Gastroesophageal sphincter (tissue), 4 donors: ENCODE data around the gene CHKA. TPM values are rescaled to one million over a fixed set of nuclear protein-coding genes. Genes with fewer than 3 reads are reported as not detected.
A peak's percentile ranks its signal among the peaks of the same experiment; 100 is the strongest.

ENCODE experiments used
- ATAC-seq: fragments of 150-250 bp; one replicate; pipeline ENCODE4 v1.9.1; 2016; ENCODE audit warnings: mild to moderate bottlenecking, moderate library complexity
- H3K27ac ChIP-seq, 4 donors: fragments of 200-600 bp; sonication (generic) in 3 of 4; 1 replicate in 3 of 4; 2 replicates in 1 of 4; pipeline ENCODE4 v1.5.1; 2016 to 2019
- H3K27me3 ChIP-seq: fragments of 200-600 bp; sonication (generic); one replicate; pipeline ENCODE4 v1.5.1; 2019
- H3K36me3 ChIP-seq, 2 donors: fragments of 200-600 bp; sonication (generic); one replicate each; pipeline ENCODE4 v1.5.1; 2019; ENCODE audit warnings: control low read depth in 1 of 2
- H3K4me1 ChIP-seq, 3 donors: fragments of 200-600 bp; sonication (generic); 1 replicate in 2 of 3; 2 replicates in 1 of 3; pipeline ENCODE4 v1.5.1; 2016 to 2019; ENCODE audit warnings: control low read depth in 2 of 3
- H3K4me3 ChIP-seq, 2 donors: fragments of 200-600 bp; sonication (generic); one replicate each; pipeline ENCODE4 v1.5.1; 2019; ENCODE audit warnings: mild to moderate bottlenecking in 1 of 2, moderate library complexity in 1 of 2
- H3K9me3 ChIP-seq, 3 donors: fragments of 200-600 bp; sonication (generic); one replicate each; pipeline ENCODE4 v1.5.1; 2017 to 2019; ENCODE audit warnings: control low read depth in 2 of 3
- EP300 ChIP-seq: sonication (generic); formaldehyde crosslinking; IDR thresholded peaks from one replicate; pipeline ENCODE4 v1.6.1; 2017; ENCODE audit warnings: antibody characterized with exemption, mild to moderate bottlenecking
- POLR2A ChIP-seq, 2 donors: fragments of 450-650 bp; IDR thresholded peaks; one replicate each; pipeline ENCODE4 v1.6.1; 2017; ENCODE audit warnings: antibody characterized with exemption in 2 of 2, mild to moderate bottlenecking in 2 of 2, moderate library complexity in 1 of 2
- POLR2AphosphoS5 ChIP-seq: sonication (generic); formaldehyde crosslinking; IDR thresholded peaks from one replicate; pipeline ENCODE4 v1.6.1; 2017; ENCODE audit warnings: antibody characterized with exemption
- WGBS, 2 donors: methylation state at CpG; one replicate each; pipeline ENCODE4 v1.1.5; 2018; ENCODE audit warnings: low coverage in 1 of 2; 5-methylcytosine and 5-hydroxymethylcytosine counted together
- total RNA-seq, 4 donors: library from RNA; depleted of rRNA; stranded (reverse); fragments of >200 nt; gene quantifications; one replicate each; pipeline ENCODE4 v1.1.0, GENCODE V29; 2016
- TF ChIP-seq, protein P1 (sequence below), 4 experiments: fragments of 200-600 bp in 2 of 4; fragments of 450-650 bp in 2 of 4; sonication (generic) in 1 of 4; IDR thresholded peaks; one replicate each; pipeline ENCODE4 v1.5.1; 2017 to 2019; ENCODE audit warnings: antibody characterized with exemption in 4 of 4, mild to moderate bottlenecking in 2 of 4, moderate library complexity in 2 of 4

CHKA gene
- total RNA-seq, 4 donors from 2014 or later, result 11.1 to 66.1 (median 33.9) TPM

DNA sequence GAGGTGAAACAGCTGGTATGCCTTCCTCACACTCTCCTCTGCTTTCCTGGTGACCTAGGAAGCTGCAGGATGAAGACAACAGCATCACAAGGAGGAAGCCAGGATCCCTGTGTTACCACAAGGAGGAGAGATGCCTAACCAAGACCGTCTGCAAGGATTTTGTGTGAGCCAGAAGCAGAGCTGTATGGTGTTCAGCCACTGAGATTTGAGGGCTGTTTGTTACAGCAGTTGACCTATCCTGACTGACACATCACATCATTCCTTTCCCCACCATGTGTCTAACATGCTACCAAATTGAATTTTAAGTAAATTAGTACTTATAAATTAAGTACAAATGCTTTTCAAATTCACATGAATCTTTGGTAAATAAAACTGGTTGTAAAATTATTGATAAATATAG lies 8.9 kb upstream of the CHKA start:
- no peak for ATAC-seq
- H3K36me3 ChIP-seq, result no peaks in the 10 kb centered on the region
- WGBS, 2 donors, result no CpG with 5 or more reads among the region's 1 CpG
- H3K4me1 ChIP-seq, result peaks cover 0 to 27% (median 6%) of the 10 kb centered on the region in 3 donors
- TF ChIP-seq, protein P1, sequence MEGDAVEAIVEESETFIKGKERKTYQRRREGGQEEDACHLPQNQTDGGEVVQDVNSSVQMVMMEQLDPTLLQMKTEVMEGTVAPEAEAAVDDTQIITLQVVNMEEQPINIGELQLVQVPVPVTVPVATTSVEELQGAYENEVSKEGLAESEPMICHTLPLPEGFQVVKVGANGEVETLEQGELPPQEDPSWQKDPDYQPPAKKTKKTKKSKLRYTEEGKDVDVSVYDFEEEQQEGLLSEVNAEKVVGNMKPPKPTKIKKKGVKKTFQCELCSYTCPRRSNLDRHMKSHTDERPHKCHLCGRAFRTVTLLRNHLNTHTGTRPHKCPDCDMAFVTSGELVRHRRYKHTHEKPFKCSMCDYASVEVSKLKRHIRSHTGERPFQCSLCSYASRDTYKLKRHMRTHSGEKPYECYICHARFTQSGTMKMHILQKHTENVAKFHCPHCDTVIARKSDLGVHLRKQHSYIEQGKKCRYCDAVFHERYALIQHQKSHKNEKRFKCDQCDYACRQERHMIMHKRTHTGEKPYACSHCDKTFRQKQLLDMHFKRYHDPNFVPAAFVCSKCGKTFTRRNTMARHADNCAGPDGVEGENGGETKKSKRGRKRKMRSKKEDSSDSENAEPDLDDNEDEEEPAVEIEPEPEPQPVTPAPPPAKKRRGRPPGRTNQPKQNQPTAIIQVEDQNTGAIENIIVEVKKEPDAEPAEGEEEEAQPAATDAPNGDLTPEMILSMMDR (IDR thresholded peaks at IDR 0.05), result no peak
- no peak for TF ChIP-seq POLR2A (IDR thresholded peaks at IDR 0.05)
- TF ChIP-seq EP300, result no peak
- no peak for TF ChIP-seq POLR2AphosphoS5
- H3K27me3 ChIP-seq, result no peaks in the 10 kb centered on the region
- no peaks in the 10 kb centered on the region for H3K9me3 ChIP-seq
- H3K4me3 ChIP-seq, result no peak overlapping the region
- no peak overlapping the region for H3K27ac ChIP-seq

- peaks cover 0 to 27% (median 6%) of the 10 kb centered on the region in 3 donors for H3K4me1 ChIP-seq
- H3K27ac ChIP-seq, result peak overlapping the region; percentile 71 to 92 (median 87)
- H3K36me3 ChIP-seq, result no peaks in the 10 kb centered on the region
- H3K27me3 ChIP-seq, result no peaks in the 10 kb centered on the region
- peak; percentile 62 for ATAC-seq
- 2 to 80% methylated on average over 1 to 7 of the region's 15 CpGs for WGBS, 2 donors
- H3K4me3 ChIP-seq, result peak overlapping the region; percentile 55 to 64
- no peak for TF ChIP-seq POLR2A (IDR thresholded peaks at IDR 0.05)
- no peaks in the 10 kb centered on the region for H3K9me3 ChIP-seq
Measured at GRCh38 chr11:68128682-68129327, 7.6 kb upstream of the CHKA start.

- Histone ChIP-seq H3K9me3 (no peaks in the 10 kb centered on the region), H3K27ac (peak overlapping the region; percentile 71 to 92 (median 87))
- peak; percentile 86 for ATAC-seq
Measured at GRCh38 chr11:68127714-68128681, 6.8 kb upstream of the CHKA start.

GRCh38 chr11:68125164-68125563 lies 4.0 kb upstream of the CHKA start:
- Histone ChIP-seq H3K27ac (peak overlapping the region in 1 of 4 donors; percentile 22), H3K4me3 (no peak overlapping the region), H3K27me3 (no peaks in the 10 kb centered on the region), H3K4me1 (peaks cover 0 to 47% (median 10%) of the 10 kb centered on the region in 3 donors), H3K36me3 (no peaks in the 10 kb centered on the region), H3K9me3 (no peaks in the 10 kb centered on the region)
- TF ChIP-seq, protein P1 (IDR thresholded peaks at IDR 0.05), result no peak
- TF ChIP-seq POLR2A (IDR thresholded peaks at IDR 0.05) (no peak), POLR2AphosphoS5 (no peak), EP300 (no peak)
- WGBS, 2 donors, result no CpG with 5 or more reads among the region's 4 CpGs
- ATAC-seq, result no peak

More at GRCh38 chr11:68127714-68128681, 6.8 kb upstream of the CHKA start:
- H3K36me3 ChIP-seq, result no peaks in the 10 kb centered on the region
- H3K4me1 ChIP-seq, result peaks cover 0 to 30% (median 6%) of the 10 kb centered on the region in 3 donors
- no peaks in the 10 kb centered on the region for H3K27me3 ChIP-seq
- TF ChIP-seq POLR2A (IDR thresholded peaks at IDR 0.05), result no peak
- no peak for TF ChIP-seq EP300
- no peak for TF ChIP-seq POLR2AphosphoS5
- TF ChIP-seq, protein P1 (IDR thresholded peaks at IDR 0.05), result no peak
- peak overlapping the region; percentile 55 to 64 for H3K4me3 ChIP-seq
- WGBS, 2 donors, result 85% methylated on average over 4 of the region's 48 CpGs; no CpG with 5 or more reads in 1 of the 2 donors

GRCh38 chr11:68122936-68123539 lies 1.9 kb upstream of the CHKA start:
- no peak for ATAC-seq
- peak overlapping the region in 3 of 4 donors; percentile 49 to 99 (median 62) for H3K27ac ChIP-seq
- no peaks in the 10 kb centered on the region for H3K9me3 ChIP-seq
- no peak overlapping the region for H3K4me3 ChIP-seq
- TF ChIP-seq POLR2AphosphoS5, result no peak
- TF ChIP-seq, protein P1 (IDR thresholded peaks at IDR 0.05), result no peak
- TF ChIP-seq POLR2A (IDR thresholded peaks at IDR 0.05), result no peak
- TF ChIP-seq EP300, result no peak
- peaks cover 0 to 53% (median 18%) of the 10 kb centered on the region in 3 donors for H3K4me1 ChIP-seq
- WGBS, 2 donors, result 78% methylated on average over 5 of the region's 9 CpGs; no CpG with 5 or more reads in 1 of the 2 donors
- H3K36me3 ChIP-seq, result no peaks in the 10 kb centered on the region
- no peaks in the 10 kb centered on the region for H3K27me3 ChIP-seq
